GM18499 (cell line): ENCODE results near the gene ITGAE.
"Not testable (repeated sequence)": the region's sequence is repeated elsewhere in the genome, so short reads cannot be mapped to it uniquely, and the experiment has no call there.

Source experiments
- ATAC-seq: cut with Tn5 transposase; IDR thresholded peaks from one replicate; pipeline ENCODE4 v1.9.1; 2021; ENCODE audit warnings: moderate number of reproducible peaks; ENCODE audit not compliant: insufficient read depth, unreplicated experiment

Gene ITGAE

GRCh38 chr17:3702041-3702539 is 98.9 kb downstream of the ITGAE start:
- ATAC-seq = not testable (repeated sequence)

GRCh38 chr17:3699951-3700350 is 101.0 kb downstream of the ITGAE start:
- no peak for ATAC-seq

GRCh38 chr17:3698139-3698538 is 102.8 kb downstream of the ITGAE start:
- no peak for ATAC-seq

GRCh38 chr17:3697103-3697476 is 103.9 kb downstream of the ITGAE start:
- ATAC-seq = no peak

GRCh38 chr17:3695723-3696411 is 105.1 kb downstream of the ITGAE start, which contains the start of gene P2RX5:
TSS of gene P2RX5 (minus strand) at chr17:3696155. CDS start at chr17:3696005, 150 bp downstream.
- no peak for ATAC-seq

GRCh38 chr17:3695129-3695722 is 105.8 kb downstream of the ITGAE start:
- no peak for ATAC-seq

- ATAC-seq = peak; percentile 52
Observed at GRCh38 chr17:3693829-3694231, 107.2 kb downstream of the ITGAE start.

GRCh38 chr17:3693141-3693540 is 107.8 kb downstream of the ITGAE start:
- no peak for ATAC-seq

- ATAC-seq = no peak
Observed at GRCh38 chr17:3692346-3692745, 108.6 kb downstream of the ITGAE start.

- no peak for ATAC-seq
Observed at GRCh38 chr17:3691617-3692067, 109.3 kb downstream of the ITGAE start.

GRCh38 chr17:3690094-3690715 is 110.8 kb downstream of the ITGAE start:
- no peak for ATAC-seq

- no peak for ATAC-seq
Observed at GRCh38 chr17:3689262-3690093, 111.5 kb downstream of the ITGAE start.

GRCh38 chr17:3688852-3689261 is 112.1 kb downstream of the ITGAE start:
- no peak for ATAC-seq

GRCh38 chr17:3688027-3688553 is 112.9 kb downstream of the ITGAE start:
- ATAC-seq = no peak

GRCh38 chr17:3685174-3685573 is 115.8 kb downstream of the ITGAE start:
- no peak for ATAC-seq

GRCh38 chr17:3683054-3683511 is 117.9 kb downstream of the ITGAE start:
- ATAC-seq = no peak

GRCh38 chr17:3682033-3682432 is 119.0 kb downstream of the ITGAE start:
- no peak for ATAC-seq

- ATAC-seq = no peak
Observed at GRCh38 chr17:3681565-3681964, 119.4 kb downstream of the ITGAE start.

GRCh38 chr17:3681057-3681456 is 119.9 kb downstream of the ITGAE start:
- ATAC-seq = no peak

GRCh38 chr17:3679531-3680126 is 121.4 kb downstream of the ITGAE start:
- ATAC-seq = no peak
